HG03066 (cell line): ENCODE results near the gene ZEB2.

Experiments used
- ATAC-seq: cut with Tn5 transposase; IDR thresholded peaks from one replicate; pipeline ENCODE4 v1.9.1; 2021; ENCODE audit warnings: low read depth; ENCODE audit not compliant: unreplicated experiment

The ZEB2 gene

DNA sequence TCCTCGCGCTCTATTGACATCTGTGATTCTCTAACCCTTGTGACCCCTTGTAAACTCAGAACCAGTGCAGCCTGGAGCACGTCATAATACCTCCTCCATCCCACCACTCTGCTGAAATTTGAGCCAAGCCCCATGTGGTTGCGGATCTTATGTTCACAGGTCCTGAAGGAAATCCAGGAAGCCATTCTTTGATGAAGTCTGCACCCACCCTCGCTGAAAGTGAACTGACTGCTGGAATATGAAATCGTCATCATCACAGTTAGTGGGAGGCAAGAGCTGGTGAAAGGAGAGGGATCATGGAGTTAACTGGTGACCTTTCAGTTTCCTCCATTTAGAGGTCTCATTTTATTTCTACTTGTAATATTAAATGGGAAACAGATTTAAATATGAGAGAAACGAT is 21.6 kb downstream of the ZEB2 start:
- ATAC-seq, result no peak

DNA sequence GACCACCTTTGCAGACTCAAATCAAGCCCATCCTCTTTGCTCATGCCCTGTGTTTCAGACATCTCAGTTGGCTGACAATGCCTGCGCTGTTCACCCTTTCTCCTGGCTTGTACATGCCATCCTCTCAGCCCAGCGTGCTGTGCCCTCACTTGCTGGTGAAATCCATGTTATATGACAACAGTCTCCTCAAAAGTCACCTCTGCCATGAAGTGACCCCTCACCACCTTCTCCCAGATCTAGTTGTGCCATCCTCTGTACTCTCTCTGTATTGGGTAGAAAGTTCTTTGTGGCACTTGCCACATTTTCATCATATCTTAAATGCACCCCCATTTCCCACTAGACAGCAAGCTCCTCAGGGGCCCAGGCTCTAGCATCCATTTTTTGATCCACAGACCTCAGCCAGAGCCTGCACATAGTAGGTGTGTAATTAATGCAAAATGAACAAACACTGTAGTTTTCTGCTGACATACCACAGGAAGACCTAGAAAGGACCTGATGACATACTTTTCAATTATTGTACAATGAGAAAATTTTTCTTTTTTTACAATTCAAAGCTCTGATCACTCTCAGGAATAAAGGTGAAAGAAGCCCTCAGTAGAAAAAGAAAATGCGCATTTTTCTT is 22.8 kb downstream of the ZEB2 start:
- ATAC-seq, result no peak

DNA sequence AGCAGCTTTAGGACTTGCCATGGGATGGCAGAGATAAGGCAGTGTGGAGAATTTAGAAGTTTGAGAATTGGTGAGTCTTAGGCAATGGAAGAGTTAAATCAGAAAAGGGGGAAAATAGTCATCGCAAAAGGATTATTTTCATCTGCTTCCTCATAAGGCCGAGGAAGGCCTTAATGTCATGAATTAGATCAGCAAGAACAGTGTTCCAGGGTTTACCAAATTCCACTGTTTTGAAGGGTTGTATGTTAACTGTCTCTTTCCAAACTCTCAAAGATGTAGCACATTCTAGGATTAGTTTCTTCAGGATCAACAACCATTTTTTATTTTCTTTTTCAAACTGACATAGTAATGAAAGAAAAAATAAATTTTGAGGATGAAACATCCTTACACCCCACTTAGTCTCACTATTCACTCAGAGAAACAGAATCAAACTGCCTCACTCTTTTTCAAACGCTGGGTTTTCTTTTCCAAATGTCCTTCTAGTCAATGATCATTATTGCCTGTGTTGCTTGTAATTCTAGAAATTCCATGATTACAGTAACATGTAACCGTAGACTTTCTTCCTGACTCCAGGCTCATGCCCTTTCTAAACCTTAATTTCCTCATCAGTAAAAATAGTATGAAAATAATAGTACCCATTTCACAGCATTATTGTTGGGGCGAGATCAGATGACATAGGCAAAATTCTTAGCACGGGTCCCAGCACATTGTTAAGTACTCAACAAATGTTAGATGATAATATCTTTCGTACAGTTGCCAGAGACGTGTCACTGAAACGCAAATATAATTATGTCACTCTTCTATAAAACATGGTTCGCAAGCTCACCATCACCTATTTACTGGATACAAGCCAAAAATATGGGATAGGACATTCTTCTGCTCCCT is 23.6 kb downstream of the ZEB2 start:
- ATAC-seq, result no peak

DNA sequence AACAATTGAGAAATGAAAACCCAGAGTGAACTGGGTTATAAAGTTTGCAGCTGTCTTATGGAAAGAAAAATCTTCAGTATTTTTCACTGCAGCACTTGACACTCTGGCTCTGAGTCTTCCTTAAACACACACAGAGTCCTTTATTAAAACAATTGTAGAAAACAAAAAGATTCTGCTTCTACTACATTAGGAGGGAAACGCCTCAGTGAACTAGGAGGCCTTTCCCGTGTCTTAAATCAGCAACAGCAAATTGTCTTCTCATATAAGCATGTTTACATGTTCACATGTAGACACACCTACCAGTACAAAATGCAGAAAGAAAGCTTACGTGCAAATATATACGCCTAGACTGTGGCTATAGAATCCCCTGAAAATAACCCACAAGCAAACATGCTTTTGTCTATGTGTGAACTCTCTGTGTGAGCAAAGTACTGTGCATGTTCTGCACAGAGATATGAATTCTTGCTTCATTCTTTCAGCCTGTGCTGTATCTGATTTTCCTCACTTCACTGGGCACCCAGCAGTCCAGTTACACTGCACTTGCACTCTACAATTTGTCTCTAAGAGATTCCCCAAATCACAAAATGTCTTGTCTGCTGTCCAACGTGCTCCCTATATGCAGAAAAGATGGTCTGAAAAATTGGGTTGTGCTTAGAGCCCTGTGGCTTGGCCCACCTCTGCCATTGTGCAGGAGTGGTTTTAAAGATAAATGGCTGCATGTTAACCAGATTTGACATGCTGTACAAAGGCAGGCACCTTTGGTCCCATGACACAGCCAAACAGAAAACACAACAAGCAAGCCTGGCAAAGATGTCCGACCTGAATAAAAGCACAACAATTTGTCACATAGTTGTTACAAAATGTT is 24.5 kb downstream of the ZEB2 start:
- ATAC-seq, result no peak

DNA sequence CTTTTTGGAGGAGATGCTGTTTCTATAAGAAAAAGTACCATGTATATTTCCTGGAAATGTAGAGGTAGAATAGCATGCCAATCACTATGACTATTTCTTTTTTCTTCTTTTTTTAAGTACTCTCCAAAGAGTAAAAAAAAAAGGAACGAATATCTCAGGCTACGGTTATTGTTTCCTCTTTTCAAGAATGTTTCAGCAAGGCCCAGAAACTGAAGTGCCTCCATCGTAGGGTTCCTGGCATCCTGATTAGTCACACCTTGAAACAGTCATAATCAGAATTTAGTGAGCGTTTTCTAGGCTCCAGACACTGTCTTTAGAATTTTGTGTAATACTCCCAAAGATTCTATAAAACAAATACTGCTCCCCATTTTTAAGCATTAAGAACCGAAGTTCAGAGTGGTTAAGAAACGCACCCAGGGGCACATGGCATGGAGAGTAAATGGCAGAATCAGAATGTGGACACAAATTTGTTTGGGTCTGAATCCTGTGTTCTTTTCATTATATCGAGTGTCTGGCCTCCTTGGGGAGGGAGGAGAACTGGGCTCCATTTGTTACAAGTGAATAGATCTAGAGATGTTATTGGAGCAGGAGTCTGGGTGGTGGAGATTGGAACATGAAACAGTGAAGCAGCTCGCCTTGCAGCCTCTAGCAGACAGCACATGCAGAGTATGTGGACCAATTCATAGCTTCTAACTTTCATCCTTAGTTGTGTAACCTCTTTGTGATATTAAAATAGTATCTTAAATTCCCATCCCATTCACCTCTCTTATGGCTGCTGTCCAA is 26.7 kb downstream of the ZEB2 start:
- no peak for ATAC-seq

DNA sequence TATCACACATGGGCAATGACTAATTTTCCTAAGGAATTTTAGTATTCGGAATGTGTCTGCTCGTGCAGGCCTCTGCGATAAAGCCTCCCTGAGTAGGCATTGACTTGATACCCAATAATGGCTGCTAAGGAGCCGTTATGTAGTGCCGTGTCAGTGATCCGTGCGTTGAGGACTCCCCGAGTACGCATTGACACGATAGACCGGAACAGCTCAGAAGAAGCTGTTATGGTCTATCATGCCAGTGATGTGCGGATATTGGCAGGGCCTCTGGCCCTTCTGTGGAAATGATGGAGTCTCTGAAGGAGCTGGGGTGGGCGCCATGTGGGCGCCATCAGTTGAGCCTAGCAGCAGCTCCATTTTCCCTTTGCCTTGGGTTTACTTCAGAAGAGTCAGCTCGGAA is 29.1 kb downstream of the ZEB2 start:
- no peak for ATAC-seq

DNA sequence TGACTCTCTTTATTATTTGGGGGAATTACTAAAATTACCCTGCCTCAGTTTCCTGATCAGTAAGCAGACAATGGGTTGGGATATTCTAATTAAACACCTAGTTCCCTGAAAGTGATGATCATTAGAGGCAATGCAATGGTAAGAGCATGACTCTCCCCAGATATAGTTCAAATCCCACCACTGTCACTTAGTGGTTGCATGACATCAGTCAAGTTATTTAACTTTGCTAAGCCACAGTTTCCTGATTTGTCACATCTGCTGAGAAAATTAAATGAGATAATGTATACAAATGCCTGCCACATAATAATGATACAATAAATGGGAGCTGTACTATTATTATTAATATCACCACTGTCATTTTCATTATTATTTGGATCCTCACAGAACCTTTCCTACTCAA is 29.9 kb downstream of the ZEB2 start:
- no peak for ATAC-seq

DNA sequence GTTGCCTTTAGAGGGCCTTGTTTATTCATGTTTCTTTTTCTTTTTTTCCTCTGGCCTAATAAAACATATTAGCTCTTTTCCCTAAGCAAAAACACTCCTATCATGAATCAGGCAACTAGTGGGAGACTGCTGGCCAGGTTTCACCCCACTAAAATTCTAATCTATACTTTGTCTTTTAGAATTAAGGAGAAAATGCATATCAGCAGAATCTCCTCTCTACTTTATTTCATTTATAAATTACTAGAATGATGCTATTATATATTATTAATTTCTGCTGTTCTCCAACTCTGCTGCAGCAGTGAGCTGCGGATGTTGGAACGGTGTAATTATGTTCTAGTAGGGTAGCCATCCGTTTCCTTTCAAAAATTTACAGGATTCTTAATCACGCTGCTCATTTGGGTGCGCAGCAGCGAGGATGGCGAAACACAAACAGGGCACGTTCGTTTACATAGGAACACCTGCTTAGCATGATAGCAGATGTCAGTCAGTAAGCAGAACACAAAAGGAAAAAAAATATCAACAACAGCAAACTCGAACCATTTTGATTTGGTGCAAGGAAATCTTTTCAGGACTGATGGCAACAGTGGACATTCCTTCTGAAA is 30.5 kb downstream of the ZEB2 start:
- no peak for ATAC-seq

DNA sequence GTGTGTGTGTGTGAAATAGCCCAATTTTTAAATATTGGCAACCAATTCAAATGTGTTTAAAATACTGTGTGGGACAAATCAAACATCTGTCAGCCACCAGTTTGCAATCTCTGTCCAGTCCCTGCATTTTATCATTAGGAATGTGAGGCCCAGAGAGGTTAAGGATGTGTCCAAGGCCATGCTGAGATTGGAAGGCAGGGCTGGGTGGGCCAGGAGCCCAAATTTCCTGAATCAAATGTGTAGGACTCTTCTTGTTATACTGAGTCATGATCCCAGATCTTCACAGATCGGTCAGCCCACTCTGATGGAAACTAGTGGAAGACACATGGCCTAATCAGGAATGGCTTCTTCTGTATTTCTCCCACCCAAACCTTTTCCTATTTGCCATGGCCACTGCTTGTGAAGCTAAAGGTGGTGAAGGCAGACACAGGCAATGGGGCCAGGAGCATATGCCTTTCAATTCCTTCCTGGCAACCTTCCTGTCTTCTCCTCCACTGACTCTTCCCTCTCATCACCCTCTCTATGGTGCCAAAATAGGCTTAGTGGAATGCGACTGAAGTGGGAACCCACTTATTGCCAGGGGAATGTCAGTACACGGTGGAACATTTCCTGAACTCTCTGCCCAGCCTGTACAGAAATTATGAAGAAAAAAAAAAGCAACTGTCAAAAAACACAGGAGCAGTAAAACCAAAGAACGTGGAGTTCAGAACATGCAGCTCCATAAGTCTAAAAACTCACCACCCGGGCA is 35.5 kb downstream of the ZEB2 start:
- ATAC-seq, result no peak

DNA sequence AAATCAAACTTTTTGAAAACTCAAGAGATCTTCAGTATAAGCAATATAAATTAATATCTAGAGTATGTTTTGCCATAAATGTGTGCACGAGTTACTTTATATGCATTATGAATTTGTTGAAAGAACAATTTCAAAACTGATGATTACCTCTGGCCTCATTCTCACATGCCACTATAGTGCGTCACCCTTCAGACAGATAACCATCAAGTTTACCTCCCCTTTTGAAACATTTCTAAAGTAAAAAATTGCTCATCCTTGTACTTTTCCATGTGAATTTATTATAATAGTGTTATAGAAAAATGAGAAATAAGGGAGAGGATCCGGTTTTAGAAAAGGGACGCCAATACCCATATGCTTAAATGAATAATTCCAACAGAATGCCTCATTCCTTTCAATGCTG is 38.3 kb downstream of the ZEB2 start:
- ATAC-seq, result no peak

DNA sequence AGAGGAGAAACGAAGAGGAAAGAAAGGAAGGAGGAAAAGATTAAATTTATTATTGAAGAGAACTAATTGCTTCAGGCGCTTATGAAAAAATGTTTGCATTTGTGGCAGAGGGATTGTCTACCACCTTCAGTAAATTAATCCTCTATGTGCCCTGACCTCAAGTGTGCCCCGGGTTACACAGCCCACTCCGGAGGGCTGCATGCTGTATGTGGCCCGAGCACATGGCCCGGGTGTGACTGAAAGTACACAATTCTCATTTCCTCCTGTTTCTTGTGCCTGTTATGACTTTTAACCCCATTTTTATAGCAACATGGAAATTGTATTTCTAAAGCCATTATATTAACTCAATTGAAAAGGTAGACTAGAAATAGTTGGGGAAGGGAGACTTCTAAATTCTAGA is 38.8 kb downstream of the ZEB2 start:
- ATAC-seq, result no peak

DNA sequence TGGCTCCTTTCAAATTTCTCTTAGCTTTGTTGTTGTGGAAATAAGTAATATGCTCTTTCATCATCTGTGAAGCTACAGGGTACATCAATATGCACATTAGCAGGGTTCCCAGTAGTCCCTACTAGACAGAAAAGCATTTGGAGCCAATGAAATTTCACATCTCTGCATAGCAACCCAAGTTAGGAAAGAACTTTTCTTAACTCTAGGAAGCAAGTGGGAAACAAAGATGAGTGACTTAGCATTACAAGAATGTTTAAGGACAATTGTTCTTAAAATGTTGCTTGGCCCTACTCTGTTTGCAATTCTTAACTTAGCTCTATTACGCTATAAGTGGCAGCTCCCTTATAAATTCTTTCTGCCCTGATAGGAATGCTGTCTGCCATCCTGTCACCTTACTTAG is 39.6 kb downstream of the ZEB2 start:
- no peak for ATAC-seq

DNA sequence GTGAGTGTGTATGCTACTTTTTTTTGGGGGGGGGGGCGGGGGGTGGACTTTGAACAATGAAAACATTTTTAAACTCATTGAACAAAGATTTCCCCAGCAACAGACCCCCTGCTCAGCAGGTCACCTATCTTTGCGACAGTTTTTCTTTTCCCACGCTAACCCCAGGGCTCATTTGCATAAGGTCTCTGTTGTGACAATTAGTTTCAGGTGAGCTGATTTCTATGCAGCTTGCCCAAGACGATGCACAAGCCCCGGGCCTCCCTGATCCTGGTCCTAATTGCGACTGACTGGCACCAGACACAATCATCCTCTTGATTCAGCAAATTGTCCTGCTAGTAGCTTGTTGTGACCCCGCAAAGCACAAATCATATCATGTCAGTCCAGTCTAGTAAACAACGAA is 40.3 kb downstream of the ZEB2 start:
- no peak for ATAC-seq

DNA sequence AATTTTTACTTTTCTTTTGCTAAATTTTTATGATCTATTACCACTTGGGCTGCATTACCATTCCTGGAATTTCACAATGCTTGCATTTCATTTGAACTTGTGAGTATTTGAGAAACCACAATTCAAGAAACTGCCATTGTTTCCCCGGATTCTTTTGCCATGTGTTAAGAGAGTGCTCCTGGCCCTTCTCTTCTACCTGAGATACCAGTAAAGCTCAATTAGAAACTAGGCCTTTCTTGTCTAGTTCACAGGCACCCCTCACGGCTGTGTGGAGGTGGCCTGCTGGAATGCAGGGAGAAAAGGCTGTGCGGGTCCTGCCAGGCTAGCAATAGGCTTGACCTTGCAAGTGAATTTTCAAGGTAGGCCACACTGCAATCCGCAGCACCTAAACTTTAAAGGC is 40.8 kb downstream of the ZEB2 start:
- ATAC-seq, result no peak

DNA sequence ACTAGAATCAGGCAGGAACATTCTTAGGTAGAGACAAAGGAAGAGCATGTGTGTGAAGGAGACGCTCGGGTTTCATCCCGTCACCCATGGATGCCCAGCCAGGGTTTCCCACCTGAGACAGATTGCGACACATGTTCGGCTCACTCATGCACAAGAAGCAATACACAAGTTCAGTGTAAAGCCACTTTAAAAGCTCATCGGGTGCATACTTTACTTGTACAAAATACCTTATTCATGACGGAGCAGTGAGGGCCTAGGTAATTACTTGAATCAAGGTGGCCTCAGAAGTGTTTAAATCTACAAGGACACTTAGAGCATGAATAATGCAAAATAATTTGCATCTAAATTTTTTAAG is 42.0 kb downstream of the ZEB2 start:
- no peak for ATAC-seq

DNA sequence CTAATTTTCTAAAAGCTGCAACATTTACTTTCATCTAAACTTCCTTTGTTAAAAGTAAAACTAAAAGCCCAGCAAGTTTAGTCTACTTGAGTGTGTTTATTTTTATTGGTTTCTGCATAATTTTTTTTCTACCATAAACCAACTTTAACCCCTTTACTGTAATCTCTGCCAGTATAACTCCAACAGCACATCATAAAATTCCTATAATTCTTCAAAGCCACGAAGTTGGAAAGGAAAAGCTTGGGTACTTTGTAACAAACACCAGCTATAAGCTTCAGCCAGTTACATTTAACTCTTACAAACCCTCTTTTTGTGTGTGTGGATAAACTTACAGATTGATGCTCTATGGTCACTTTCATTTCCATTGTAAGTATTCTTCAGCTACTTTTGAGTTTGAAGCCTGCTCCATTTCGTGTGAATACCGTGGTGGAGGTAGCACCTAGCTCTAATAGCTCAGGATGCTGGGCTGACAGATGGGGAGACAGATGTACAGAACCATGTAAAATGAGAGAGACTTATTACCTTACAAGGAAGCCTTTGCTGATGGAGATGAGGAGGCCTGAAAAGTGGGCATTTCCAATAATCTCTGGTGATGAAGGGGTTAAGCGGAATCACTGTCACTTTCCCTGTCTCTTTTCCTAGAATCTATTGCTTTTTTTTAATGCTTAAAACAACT is 42.5 kb downstream of the ZEB2 start:
- no peak for ATAC-seq

DNA sequence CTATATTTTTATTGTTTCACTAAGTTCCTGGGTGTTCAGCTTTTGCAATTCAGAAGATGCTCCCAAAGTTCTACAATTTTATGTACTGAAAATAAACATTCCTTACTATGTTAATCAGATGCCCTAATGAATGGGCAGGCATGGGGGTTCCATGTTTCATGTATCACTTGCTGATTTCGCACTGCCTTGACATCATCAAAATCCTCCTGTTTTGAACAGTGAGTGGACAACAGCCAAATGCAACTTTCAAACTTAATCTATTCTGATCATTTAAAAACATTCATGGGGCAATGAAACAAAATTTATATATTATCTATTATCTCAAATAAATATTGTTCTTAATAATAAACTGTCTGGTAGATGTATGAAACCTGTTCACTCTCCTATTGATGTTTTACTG is 43.2 kb downstream of the ZEB2 start:
- no peak for ATAC-seq

DNA sequence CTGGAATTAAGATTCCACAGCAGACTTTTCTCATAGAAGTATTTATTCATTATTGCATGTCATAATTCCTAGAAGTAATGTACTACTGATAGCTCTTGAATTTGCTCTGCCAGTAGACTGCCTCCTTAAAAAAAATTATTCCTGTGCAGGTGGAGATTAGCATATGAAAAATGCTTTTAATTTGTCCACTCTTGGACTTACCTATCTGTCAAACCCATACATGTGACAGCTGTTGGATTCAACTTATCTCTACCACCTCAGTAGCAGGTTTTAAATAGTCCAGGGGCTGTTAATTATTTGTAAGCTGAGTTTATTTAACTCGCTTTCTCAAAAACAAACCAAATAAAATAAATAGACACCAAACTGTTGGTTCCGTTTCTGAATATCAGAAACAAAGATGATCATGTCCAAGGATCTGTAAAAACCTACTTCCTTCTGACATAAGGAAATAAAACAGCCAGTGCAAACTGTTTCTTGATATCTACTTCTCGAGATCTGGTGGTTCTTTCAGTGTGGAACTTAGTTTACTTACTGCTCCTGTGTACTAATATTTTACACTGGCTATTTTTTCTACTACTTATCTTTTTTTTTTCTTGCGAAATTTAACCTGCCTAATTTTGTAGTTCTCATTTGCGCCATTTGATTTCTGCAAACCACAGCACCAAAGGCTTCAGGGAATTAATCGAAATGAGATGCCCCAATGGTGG is 44.2 kb downstream of the ZEB2 start:
- no peak for ATAC-seq
